ENCODE results near the gene ZNF280B.
"Not testable (repeated sequence)": the region's sequence is repeated elsewhere in the genome, so short reads cannot be mapped to it uniquely, and the experiment has no call there.

Gene ZNF280B

GRCh38 chr22:22507743-22508273, 734 bp downstream of the ZNF280B start:
- DNase-seq (ENCODE audit: low read depth), result no peak

DNA sequence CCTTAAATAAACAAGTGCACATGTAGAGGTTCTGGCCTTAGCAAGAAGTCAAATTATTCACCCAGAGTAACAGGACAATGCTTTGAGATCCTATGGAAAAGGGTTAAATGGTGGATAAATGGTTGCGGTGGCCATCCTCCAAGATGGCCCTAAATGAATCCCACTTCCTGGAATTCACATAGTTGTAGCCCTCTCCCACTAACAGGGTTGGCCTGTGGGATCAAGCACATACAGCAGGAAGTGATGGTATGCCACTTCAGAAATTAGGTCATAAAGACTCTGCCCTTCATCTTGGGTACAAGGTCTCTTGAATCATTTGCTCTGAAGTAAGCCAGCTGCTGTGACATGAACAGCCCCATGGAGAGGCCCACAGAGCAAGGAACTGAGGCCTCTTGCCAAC, 1.8 kb downstream of the ZNF280B start:
- DNase-seq (ENCODE audit: low read depth), result no peak

DNA sequence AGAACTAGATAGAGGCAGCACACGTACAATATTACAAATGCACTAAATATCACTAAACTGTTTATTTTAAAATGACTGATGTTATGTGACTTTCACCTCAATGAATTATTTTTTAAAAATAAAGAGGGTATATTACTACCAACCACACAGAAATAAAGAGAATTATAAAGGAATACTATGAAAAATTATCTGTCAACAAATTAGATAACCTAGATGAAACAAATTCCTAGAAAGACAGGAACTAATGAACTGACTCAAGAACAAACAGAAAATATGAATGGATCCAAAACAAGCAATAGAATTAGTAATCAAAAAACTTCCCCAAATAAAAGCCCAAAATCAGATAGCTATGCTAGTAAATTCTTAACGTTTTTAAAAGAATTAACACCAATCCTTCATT, 10.3 kb downstream of the ZNF280B start:
- DNase-seq (ENCODE audit: low read depth), result no peak

DNA sequence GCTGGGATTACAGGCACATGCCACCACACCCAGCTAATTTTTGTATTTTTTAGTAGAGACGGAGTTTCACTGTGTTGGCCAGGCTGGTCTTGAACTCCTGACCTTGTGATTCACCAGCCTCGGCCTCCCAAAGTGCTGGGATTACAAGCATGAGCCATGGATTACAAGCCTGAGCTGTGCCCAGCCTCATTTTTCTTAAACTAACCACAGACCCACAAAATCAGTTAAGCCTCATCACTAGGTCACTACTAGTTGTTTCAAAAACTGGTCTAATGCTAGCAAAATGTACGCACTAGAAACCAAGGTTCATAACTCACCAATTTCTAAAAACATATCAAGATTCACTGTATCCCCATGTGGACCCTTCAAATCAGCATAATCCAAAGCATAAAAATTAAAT, 17.0 kb downstream of the ZNF280B start:
- not testable (repeated sequence) for DNase-seq (ENCODE audit: low read depth)

DNA sequence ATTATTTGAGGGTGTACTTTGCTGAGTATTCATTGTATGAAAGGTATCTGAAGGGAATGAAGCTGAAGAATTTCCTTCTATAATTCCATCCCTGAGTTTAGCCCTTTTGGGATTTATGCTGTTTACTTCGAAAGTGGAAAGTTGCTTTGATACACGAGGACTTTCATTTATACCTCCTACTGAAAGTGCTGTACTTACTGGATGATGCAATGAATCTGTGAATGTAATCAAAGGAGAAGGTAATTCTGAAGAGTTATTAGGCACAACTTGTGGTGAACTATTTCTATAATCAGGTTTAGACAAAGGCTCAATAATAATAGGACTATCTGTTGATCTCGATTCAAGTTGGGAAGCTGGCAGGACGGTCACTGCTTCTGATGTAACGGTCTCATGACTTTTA, 19.8 kb downstream of the ZNF280B start:
- DNase-seq (ENCODE audit: low read depth), result no peak

DNA sequence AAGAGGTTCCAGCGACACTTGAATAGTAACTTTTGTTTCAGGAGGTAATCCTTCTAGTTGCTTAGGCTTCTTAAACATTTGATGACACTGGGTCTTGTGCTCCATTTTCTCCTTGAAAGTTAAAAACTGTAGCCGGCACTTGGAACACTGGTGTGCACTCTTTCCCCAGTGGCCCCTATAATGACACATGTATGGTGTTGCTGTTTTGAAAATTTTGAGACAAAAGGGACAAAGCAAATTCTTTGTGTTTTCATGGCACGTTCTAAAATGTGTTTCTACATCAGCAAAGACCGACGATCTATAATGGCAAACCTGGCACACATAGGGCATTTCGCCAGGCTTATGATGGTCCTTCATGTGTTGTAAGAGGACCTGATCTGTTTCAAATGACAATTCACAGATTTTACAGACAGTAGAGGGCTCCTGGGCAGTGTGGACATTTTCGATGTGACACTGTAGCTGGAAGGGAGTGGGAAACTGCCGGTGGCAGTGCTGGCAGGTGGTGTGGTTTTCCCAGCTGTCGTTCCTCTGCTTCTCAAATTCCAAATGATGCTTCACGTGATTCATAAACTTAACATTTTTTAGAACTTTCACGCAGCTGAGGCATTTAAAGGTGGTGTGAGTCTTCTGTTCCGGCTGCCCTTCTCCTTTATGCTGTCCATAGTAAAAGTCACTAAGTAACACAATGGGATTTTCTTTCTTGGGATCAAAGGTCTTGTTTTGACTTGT, 20.5 kb downstream of the ZNF280B start:
- no peak for DNase-seq (ENCODE audit: low read depth)

DNA sequence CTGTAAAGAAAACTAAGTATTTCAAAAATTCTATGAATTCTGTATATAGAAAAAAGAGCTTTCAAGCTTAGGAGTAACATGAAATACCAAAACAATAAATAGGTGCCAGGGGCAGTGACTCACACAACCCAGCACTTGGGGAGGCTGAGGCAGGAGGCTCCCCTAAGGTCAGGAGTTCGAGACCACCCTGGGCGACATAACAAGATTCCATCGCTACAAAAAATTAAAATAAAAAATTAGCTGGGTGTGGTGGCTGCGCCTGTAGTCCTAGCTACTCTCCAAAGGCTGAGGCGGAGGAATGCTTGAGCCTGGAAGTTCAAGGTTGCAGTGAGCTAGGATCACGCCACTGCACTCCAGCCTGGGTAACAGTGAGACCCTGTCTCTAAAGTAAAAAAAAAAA, 21.5 kb downstream of the ZNF280B start:
- no peak for DNase-seq (ENCODE audit: low read depth)

DNA sequence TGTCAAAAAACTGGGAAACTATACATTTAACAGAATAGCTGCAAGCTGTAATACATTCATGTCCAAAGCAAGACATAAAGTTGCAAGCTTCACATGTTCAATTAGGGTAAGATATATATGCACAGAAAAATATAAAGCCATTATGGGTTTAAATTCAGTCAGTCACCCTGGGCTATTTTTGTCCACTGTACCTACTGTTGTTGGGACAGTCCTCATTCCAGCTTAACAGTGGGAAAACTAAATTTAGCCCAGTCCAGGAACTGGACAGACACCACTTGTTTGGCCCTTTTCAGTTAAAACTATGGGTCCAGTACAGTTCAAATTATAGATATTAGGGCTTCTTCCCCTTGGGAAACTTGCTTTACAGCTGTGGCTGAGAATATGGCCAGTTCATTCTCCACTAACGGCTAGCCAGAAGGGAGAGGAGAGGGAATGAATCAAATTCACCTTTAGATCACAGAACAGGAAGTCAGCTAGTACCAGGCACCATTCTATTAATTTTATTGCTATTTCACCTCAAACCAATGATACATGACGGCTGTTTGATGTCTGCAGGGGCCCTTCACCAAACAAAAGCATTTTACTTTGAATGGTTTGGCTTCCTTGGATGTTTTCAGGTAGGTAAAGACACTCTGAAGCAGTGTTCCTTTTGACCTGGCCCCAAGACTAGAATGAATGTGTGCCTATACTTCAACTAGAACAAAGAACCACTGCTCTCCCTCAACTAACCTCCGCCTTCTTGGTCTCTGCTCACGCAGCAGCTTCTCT, 22.2 kb downstream of the ZNF280B start:
- DNase-seq (ENCODE audit: low read depth), result no peak

GRCh38 chr22:22485524-22485923, 23.0 kb downstream of the ZNF280B start:
- DNase-seq (ENCODE audit: low read depth), result no peak

DNA sequence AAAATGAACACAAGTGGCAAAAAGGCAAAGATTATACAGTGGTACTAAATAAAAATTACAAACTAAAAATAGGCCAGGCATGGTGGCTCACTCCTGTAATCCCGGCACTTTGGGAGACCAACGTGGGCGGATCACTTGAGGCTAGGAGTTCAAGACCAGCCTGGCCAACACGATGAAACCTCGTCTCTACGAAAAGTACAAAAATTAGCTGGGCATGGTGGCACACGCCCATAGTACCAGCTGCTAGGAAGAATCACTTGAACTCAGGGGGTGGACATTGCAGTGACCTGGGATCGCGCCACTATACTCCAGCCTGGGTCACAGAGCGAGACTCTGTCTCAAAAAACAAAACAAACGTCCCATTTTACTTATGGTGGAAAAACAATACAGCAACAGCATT, 24.5 kb downstream of the ZNF280B start:
- no peak for DNase-seq (ENCODE audit: low read depth)

- DNase-seq (ENCODE audit: low read depth), result no peak
Measured at GRCh38 chr22:22480940-22481339, 27.6 kb downstream of the ZNF280B start.

DNA sequence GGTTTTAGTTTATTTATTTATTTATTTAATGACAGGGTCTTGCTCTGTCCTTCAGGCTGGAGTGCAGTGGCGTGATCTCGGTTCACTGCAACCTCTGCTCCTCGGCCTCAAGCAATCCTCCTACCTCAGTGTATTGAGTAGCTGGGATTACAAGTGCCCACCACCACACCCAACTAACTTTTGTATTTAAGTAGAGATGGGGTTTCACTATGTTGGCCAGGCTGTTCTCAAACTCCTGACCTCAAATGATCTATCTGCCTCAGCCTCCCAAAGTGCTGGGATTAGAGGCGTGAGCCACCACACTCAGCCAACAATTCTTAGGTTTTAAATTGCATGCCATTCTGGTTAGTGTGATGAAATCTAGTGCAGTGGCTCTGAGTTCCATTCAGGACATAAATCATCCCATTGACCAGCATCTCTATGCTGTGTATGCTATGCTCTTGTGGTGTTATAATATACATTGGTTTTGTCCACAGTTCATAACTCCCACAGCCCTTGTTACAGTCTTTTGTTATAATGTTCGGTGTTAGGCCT, 28.5 kb downstream of the ZNF280B start:
- DNase-seq (ENCODE audit: low read depth), result no peak

DNA sequence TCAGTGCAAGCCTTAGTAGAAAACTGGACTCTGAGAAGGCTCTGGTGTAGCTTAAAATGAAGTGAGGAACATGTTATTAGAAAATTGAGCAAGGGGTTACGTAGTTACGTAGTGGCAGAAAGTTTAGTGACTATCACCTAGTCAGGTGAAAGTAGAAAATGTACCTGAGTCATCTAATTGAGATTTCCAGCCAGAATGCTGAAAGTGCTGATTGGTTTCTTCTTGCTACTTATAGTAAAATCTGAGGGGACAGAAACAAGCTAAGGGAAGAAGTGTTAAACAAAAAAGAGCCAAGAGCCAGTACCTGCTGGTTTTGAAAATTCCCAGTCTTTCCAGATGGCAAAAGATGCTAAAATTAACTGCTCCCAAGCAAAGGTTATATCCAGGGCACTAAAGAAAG, 29.4 kb downstream of the ZNF280B start:
- DNase-seq (ENCODE audit: low read depth), result no peak

DNA sequence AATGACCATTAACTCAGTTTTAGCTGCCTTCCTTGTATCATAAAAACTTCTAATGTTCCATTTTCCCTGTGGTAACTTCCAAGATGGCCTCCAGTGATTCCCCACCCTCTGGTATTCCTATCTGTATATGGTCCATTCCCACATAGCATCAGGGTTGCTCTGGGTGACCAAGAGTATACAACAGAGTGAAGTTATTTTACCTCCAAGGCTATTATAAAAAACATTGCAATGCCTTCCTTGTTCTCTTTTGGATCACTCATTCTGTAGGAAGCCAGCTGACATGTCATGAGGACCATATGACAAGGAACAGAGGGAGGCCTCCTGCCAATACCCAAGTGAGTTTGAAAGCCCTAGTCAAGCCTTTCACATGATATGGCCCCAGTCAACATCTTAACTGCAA, 30.1 kb downstream of the ZNF280B start:
- no peak for DNase-seq (ENCODE audit: low read depth)

DNA sequence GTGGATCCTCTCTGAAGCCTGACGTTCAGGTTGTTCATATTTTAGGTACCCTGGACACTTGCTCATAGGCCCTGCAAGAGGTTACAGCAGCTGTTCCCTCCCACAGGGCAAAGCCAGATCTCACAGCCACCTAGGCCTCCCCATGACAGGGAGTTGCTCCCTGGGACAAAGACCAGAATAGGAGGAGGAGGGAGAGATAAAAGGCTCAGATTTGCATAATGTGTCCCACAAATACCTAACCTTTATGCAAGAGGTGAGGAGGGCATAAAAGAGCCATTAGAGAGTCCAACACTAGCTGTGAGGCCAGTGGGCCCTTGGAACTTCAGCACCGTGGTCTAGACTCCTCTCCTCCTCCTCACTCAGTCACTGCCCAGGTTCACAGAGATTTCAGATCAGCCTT, 33.8 kb downstream of the ZNF280B start:
- no peak for DNase-seq (ENCODE audit: low read depth)

GRCh38 chr22:22471104-22471503, 37.4 kb downstream of the ZNF280B start:
- not testable (repeated sequence) for DNase-seq (ENCODE audit: low read depth)

GRCh38 chr22:22469527-22469926, 39.0 kb downstream of the ZNF280B start:
- DNase-seq (ENCODE audit: low read depth), result no peak

- not testable (repeated sequence) for DNase-seq (ENCODE audit: low read depth)
Measured at GRCh38 chr22:22468794-22469469, 39.6 kb downstream of the ZNF280B start.

DNA sequence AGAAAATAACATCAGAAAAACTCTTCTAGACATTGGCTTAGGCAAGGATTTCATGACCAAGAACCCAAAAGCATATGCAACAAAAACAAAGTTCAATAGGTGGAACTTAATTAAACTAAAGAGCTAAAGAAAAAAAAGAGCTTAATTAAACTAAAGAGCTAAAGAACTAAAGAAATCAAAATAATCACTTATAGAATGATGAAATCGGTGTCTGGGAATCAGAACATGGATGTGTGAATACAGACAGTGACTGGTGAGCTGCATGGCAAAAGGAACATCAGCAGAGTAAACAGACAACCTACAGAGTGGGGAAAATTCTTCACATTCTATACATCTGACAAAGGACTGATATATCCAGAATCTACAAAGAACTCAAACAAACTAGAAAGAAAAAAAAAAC, 41.4 kb downstream of the ZNF280B start:
- DNase-seq (ENCODE audit: low read depth), result no peak

- DNase-seq (ENCODE audit: low read depth), result no peak
Measured at GRCh38 chr22:22465782-22466181, 42.8 kb downstream of the ZNF280B start.

DNA sequence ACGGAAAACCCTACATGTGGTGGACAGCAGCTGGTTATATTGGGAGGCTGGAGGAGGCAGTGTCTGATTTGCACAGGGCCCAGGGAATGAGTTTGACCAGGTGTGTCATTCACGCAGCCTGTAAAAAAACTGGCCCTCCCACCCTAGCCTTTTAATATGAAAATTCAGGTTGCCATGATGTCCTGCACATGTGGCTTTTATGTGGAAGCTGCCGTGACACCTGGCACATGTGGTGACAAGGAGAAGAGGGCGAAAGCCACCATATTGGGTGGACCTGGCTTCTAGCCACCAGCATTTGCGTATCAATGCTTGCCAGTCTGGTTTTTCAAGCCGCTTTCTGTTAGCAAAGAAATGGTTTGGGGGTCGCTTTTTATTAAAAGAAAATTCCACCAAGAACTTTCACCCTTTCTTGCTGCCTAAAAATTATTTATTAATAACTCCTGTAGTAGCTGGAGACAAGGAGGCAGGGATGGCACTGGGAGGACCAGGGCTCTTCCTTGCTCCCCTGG, 43.4 kb downstream of the ZNF280B start:
- no peak for DNase-seq (ENCODE audit: low read depth)

- DNase-seq (ENCODE audit: low read depth), result no peak
Measured at GRCh38 chr22:22464541-22465054, 43.9 kb downstream of the ZNF280B start.

Measured in stimulated activated CD8-positive, alpha-beta memory T cell treated with anti-CD3 and anti-CD28 coated beads, Interleukin-12 subunit alpha, Interleukin-12 subunit beta, amount 100 ng/mL, for 1 hour (primary cell).